NCI-H510A (cell line): Measurements from ENCODE around the gene ZNF423.

ENCODE experiments used
- DNase-seq: peaks from one replicate; lab custom pipeline; 2025; lab: John Stamatoyannopoulos, UW

Gene ZNF423

DNA sequence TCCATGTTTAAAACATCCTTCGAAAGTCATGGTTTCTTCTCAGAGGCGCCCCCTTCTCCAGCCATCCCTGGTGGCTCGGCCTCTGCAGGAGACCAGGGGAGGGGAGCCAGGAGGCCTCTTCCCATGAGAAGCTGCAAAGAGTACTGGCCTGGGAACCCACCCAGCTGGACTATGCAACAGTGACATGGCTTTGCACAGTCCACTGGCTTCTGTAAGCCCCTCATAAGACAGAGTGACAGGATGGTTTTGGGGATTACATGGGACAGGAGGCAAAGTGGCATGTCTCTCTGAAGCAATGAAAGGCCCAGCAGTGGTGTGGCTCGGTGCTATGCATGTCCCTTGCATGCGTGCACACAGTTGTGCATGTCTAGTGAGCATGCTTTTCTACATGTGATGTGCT, 382.8 kb downstream of the ZNF423 start:
- no peak for DNase-seq

DNA sequence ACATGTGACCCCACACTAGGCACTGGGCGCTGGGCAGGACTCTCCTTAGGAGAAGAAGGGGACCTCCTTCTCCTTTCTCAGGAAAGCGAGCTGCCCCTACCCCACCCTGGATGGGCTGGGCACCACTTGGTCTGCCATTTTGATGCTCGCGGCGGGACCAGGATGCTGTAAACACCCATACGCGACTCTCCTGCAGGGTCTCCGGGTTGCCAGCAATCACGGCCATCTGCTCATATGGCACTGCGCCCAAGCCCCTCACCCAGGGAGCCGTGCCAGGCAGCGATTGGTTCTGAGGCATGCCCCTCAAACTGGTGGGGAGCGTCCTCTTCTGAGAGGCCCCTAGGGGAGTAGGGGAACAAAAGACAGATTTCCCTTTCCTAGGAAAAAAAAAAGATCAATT, 383.3 kb downstream of the ZNF423 start:
- no peak for DNase-seq

- no peak for DNase-seq
Measured at GRCh38 chr16:49471038-49471727, 384.7 kb downstream of the ZNF423 start.

DNA sequence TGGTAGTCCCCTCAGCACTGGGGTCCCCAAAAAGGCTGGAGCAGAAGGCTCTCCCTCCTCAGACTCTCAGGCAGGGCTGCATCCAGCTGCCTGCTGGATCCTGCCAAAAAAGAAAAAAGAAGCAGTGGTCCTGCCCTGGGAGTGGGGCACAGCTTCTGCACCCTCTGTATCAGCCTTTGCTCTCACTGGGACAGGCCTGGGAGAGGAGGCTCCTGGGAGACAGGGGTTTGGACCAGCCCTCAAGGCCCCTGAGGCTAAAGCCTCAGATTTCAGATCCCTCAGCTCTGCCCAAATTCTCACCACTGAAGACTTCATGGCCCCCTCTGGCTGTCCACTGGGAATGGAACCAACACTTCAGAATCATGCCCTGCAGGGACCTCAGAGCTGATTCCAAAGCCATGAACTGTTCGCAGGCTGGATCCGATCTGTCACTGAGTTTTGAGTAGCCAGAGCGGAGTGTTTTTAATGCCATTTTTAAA, 385.4 kb downstream of the ZNF423 start:
- no peak for DNase-seq

- no peak for DNase-seq
Measured at GRCh38 chr16:49469930-49470451, 385.9 kb downstream of the ZNF423 start.

GRCh38 chr16:49469311-49469670, 386.6 kb downstream of the ZNF423 start:
- DNase-seq: no peak

- DNase-seq: no peak
Measured at GRCh38 chr16:49468611-49469310, 387.2 kb downstream of the ZNF423 start.

DNA sequence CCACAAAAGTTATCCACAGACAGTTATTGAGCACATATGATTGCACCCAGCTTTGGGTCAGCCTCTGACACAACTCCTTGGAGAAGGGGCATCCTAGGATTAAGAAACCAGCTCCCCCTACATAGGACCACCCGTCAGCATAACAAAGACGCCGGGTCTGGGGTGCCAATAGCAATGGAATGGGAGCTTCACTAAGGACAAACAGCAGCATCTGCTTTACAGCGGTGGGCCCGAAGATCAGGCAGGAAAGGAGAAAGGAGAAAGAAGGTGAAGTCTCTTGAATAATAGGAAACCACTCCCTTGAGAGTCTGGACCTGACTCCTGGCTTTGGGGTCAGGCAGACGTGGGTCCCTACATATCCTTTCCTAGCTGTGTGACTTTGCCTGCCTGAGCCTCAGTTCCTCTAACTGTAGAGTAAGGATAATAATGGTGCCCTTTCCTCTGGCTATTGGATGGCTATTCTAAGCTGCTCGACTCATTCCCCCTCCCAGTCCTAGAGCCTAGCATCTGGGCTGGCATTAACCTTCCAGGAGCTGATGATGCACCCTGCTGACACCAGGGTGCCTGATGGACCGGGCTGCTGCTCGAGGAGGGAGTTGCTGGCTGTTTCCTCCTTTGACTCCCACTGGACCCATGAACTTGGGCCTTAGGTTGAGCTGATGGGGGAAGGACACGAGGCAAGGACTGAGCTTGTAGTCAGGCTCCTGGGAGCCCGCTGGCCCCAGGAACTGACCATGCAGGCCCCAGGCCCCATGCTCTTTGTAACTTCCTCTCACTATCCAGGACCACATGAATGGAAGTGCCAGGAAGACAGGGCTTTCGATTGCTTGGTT, 388.2 kb downstream of the ZNF423 start:
- no peak for DNase-seq

DNA sequence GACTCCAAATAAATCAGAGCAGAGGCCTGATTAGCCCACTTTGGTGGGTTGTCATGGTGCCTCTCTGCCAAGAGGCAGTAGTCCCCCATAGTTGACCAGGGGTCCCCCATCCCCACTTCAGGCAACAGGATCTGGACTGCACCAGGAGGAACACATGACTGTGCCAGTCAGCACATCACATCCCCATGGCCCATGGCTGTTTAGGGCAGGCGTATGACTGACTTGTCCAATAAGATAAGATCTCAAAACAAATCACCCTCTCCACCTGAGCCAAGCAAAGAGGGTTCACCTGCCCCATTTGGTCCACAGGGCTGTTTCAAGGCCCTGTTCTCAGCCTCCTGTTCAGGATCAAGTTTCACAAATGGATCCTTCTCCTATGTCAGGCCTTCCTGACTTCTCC, 389.0 kb downstream of the ZNF423 start:
- DNase-seq: no peak

GRCh38 chr16:49466529-49466831, 389.4 kb downstream of the ZNF423 start:
- no peak for DNase-seq

DNA sequence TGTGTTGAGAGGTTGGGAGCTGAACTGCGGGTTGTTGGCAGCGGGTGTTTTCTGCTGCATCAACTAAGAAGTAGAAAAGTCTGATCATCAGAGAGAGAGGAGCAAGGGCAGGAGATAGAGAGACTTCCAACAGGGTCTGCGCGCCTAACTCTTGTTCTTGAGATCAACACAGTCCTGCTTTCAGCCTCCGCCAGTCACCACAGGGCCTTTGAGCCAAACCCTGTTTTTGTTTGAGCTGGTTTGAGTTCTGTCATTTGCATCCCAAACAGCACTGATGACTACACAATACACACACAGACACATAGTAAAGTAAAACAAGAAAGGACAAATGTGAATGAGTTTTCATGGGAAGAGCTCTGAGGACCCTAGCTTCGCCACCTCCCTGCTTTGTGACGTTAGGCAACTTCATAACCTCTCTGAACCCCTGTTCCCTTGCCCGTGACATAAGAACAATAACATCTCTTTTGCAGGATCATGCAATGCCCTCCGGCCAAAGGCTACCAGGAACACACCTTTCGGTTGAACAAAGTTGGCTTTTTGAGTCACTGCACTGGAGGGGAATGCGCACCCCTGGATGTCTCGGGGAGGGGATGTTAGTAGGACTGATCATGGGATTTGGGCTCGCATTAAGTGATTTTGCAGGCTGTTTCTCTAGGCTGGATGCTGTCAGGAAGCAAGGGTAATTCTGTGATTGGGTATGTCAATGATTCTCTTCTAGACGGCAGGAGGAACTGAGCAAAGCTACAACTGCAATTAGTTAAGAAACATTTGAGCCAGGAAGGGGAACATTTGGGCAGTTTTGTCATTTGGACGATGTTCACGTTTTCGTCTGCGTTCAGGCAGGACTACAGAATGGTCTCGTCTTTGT, 390.0 kb downstream of the ZNF423 start:
- DNase-seq: no peak

DNA sequence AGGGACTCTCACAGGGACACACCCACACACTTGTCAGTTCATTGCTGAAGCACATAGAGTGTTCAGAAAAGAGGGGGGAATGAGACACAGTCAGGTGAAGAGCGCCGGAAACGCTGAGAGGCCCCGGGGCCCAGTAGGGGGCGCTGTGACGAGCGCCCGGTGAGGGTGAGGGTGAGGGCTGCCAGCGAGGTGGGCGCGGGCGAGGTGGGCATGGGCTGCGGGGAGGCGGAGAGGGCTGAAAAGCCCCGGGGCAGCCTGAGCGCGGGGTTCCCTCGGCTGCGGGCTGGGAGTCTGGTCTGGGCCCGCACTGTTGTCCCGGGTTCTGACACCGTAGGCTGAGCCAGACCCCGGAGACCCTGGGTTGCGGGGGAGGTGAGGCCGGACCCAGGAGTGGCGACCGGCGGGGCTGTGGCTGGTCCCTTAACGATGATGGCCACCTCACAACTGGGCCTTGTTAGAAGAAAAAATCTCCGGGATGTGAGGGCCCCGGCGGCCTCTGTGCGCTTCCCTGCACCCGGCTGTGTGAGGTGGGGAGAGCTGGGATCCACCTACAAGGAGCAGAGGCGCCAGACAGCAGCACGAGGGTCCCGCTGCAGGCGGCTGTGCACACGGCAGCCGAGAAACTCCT, 390.9 kb downstream of the ZNF423 start:
- DNase-seq: peak; percentile 6

- no peak for DNase-seq
Measured at GRCh38 chr16:49464093-49464492, 391.8 kb downstream of the ZNF423 start.

DNA sequence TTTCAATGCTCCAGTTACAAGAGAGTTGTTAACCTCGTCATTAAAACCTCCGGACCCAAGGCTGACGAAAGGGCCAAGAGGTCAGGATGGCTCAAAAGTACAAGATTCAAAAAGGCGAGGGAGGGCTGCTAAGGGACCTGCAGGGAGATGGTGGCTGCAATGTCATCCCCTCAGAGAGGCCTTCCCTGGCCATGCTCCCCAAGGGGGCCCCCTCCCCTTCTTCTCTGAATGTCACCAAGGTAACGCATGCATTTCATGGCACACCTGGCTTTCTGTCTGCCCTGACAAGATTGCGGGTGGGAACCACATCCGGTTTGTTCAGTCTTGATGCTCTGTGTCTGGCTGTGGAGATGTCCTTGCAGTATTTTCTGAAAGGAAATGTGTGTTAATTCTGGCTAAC, 392.4 kb downstream of the ZNF423 start:
- no peak for DNase-seq

GRCh38 chr16:49462989-49463371, 392.9 kb downstream of the ZNF423 start:
- DNase-seq: peak; percentile 5

GRCh38 chr16:49462362-49462988, 393.4 kb downstream of the ZNF423 start:
- no peak for DNase-seq

DNA sequence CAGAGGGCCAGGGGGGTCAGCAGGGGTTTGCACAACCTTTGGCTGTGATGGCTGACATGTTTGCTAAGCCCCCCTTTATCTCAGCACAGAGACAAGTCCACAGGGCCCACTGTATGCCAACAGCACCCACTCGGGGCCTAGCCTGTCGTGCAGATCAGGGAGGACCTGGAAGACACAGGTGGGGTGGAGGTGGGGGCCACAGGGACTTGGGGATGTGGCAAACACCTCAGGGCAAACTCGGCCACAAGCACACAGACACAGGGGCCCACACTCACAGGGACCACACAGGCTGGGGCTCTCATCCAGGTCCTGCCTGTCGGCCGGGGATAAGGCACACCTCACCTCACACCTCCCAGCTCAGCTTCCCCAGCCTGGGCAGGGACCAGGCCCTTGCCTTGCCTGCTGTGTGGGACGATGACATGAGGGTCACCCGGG, 394.4 kb downstream of the ZNF423 start:
- DNase-seq: no peak

- no peak for DNase-seq
Measured at GRCh38 chr16:49460786-49461470, 395.0 kb downstream of the ZNF423 start.

GRCh38 chr16:49459953-49460735, 395.8 kb downstream of the ZNF423 start:
- DNase-seq: no peak
